Loucy (cell line): ENCODE measurements around the gene FAM181A.

Experiments
- H2AFZ ChIP-seq: fragments of 200-600 bp; sonication (generic); 2 replicates; pipeline ENCODE4 v1.6.0; 2016; ENCODE audit warnings: antibody characterized with exemption, mild to moderate bottlenecking, low read length, moderate library complexity
- H3F3A ChIP-seq: fragments of 200-600 bp; 2 replicates; pipeline ENCODE4 v1.6.0; 2016; ENCODE audit warnings: antibody characterized with exemption, low read depth, mild to moderate bottlenecking
- H3K27me3 ChIP-seq: fragments of 200-600 bp; sonication (generic); 2 replicates; pipeline ENCODE4 v1.6.1; 2014; ENCODE audit warnings: low read length, mild to moderate bottlenecking; ENCODE audit not compliant: insufficient read depth, poor library complexity, severe bottlenecking
- H3K36me3 ChIP-seq: fragments of 200-600 bp; sonication (generic); 2 replicates; pipeline ENCODE4 v1.6.1; 2016; ENCODE audit warnings: low read length; ENCODE audit not compliant: insufficient read depth
- H3K4me1 ChIP-seq: fragments of 200-600 bp; sonication (generic); 2 replicates; pipeline ENCODE4 v1.5.1; 2014; ENCODE audit warnings: low read length, mild to moderate bottlenecking; ENCODE audit not compliant: insufficient read depth, poor library complexity, severe bottlenecking
- H3K4me2 ChIP-seq: fragments of 200-600 bp; sonication (generic); 2 replicates; pipeline ENCODE4 v1.6.0; 2014; ENCODE audit warnings: antibody characterized with exemption, low read length, low read depth, mild to moderate bottlenecking; ENCODE audit not compliant: poor library complexity, severe bottlenecking
- H3K4me3 ChIP-seq: fragments of 200-600 bp; sonication (generic); 2 replicates; pipeline ENCODE4 v1.5.1; 2014; ENCODE audit warnings: low read length, mild to moderate bottlenecking, mixed read lengths; ENCODE audit not compliant: poor library complexity, severe bottlenecking
- H3K79me2 ChIP-seq: fragments of 200-600 bp; sonication (generic); 2 replicates; pipeline ENCODE4 v1.6.1; 2014; ENCODE audit warnings: low read length; ENCODE audit not compliant: insufficient read depth
- H3K9ac ChIP-seq: fragments of 200-600 bp; sonication (generic); 2 replicates; pipeline ENCODE4 v1.6.0; 2014; ENCODE audit warnings: mild to moderate bottlenecking, low read depth, low read length, moderate library complexity; ENCODE audit not compliant: poor library complexity, severe bottlenecking
- H3K9me2 ChIP-seq: fragments of 200-600 bp; sonication (generic); replicated peaks from 2 replicates; pipeline ENCODE4 v1.6.1; 2016; ENCODE audit warnings: low read depth, low read length, mixed read lengths
- H3K9me3 ChIP-seq: fragments of 200-600 bp; sonication (generic); 2 replicates; pipeline ENCODE4 v1.6.1; 2014; ENCODE audit warnings: mild to moderate bottlenecking, antibody characterized with exemption, low read length, low read depth; ENCODE audit not compliant: insufficient read depth
- H4K20me1 ChIP-seq: fragments of 200-600 bp; sonication (generic); 2 replicates; pipeline ENCODE4 v1.6.0; 2014; ENCODE audit warnings: antibody characterized with exemption, low read length, mild to moderate bottlenecking; ENCODE audit not compliant: insufficient read depth, poor library complexity, severe bottlenecking
- CTCF ChIP-seq: fragments of 200-600 bp; sonication (generic); conservative IDR thresholded peaks from 2 replicates; pipeline ENCODE4 v1.5.1; 2014; ENCODE audit warnings: mild to moderate bottlenecking, antibody characterized with exemption, low read length
- EZH2phosphoT487 ChIP-seq: fragments of 200-600 bp; IDR thresholded peaks from 2 replicates; pipeline ENCODE4 v1.6.1; 2018; ENCODE audit warnings: antibody characterized with exemption, mild to moderate bottlenecking, moderate library complexity, borderline replicate concordance

FAM181A gene

GRCh38 chr14:93936245-93936644 is 9.1 kb downstream of the FAM181A start:
- no peak overlapping the region for H3K9ac ChIP-seq
- H2AFZ ChIP-seq: no peak overlapping the region
- H3K36me3 ChIP-seq: no peaks in the 10 kb centered on the region
- no peaks in the 10 kb centered on the region for H4K20me1 ChIP-seq
- no peak overlapping the region for H3K4me2 ChIP-seq
- H3K79me2 ChIP-seq: no peaks in the 10 kb centered on the region
- no peaks in the 10 kb centered on the region for H3K9me2 ChIP-seq
- H3K9me3 ChIP-seq: no peaks in the 10 kb centered on the region
- no peaks in the 10 kb centered on the region for H3K4me1 ChIP-seq
- peak; percentile 72 for TF ChIP-seq CTCF
- no peak for TF ChIP-seq EZH2phosphoT487
- H3K27me3 ChIP-seq: no peaks in the 10 kb centered on the region
- no peaks in the 10 kb centered on the region for H3F3A ChIP-seq
- no peak overlapping the region for H3K4me3 ChIP-seq

GRCh38 chr14:93936926-93937325 is 9.8 kb downstream of the FAM181A start:
- no peak overlapping the region for H3K4me2 ChIP-seq
- H3K9ac ChIP-seq: no peak overlapping the region
- no peak overlapping the region for H2AFZ ChIP-seq
- H3K27me3 ChIP-seq: no peaks in the 10 kb centered on the region
- no peaks in the 10 kb centered on the region for H3K9me3 ChIP-seq
- no peaks in the 10 kb centered on the region for H3K9me2 ChIP-seq
- no peaks in the 10 kb centered on the region for H3K79me2 ChIP-seq
- H3K4me3 ChIP-seq: no peak overlapping the region
- H3F3A ChIP-seq: no peaks in the 10 kb centered on the region
- H3K36me3 ChIP-seq: no peaks in the 10 kb centered on the region
- no peaks in the 10 kb centered on the region for H4K20me1 ChIP-seq
- H3K4me1 ChIP-seq: no peaks in the 10 kb centered on the region
- TF ChIP-seq EZH2phosphoT487: no peak
- no peak for TF ChIP-seq CTCF

- H3K9me3 ChIP-seq: no peaks in the 10 kb centered on the region
- H3K36me3 ChIP-seq: no peaks in the 10 kb centered on the region
- no peak overlapping the region for H3K4me3 ChIP-seq
These were observed 10.4 kb downstream of the FAM181A start for GRCh38 chr14:93937519-93937918.

More at GRCh38 chr14:93937519-93937918, 10.4 kb downstream of the FAM181A start:
- Histone ChIP-seq H3K9ac (no peak overlapping the region), H3K79me2 (no peaks in the 10 kb centered on the region), H3K4me2 (no peak overlapping the region), H3K4me1 (no peaks in the 10 kb centered on the region), H3K9me2 (no peaks in the 10 kb centered on the region), H4K20me1 (no peaks in the 10 kb centered on the region), H2AFZ (no peak overlapping the region), H3K27me3 (no peaks in the 10 kb centered on the region), H3F3A (no peaks in the 10 kb centered on the region)
- TF ChIP-seq EZH2phosphoT487: no peak
- TF ChIP-seq CTCF: no peak
